Heart left ventricle (tissue), 16 donors: ENCODE results near the gene RBSN. TPM values are rescaled to one million over a fixed set of nuclear protein-coding genes. Genes with fewer than 3 reads are reported as not detected.

Source experiments
- ATAC-seq, 4 donors: fragments of 200-7000 bp; cut with Tn5 transposase; one replicate each; pipeline ENCODE4 v1.9.1; 2020 to 2022; ENCODE audit warnings: moderate library complexity in 4 of 4, mild to moderate bottlenecking in 3 of 4, moderate number of reproducible peaks in 1 of 4
- DNase-seq, 5 donors: peaks; one replicate each; pipeline ENCODE4 v3.0.0-alpha.2; 2020
- H3K27ac ChIP-seq, 12 donors: fragments of 200-600 bp; sonication (generic) in 4 of 12; one replicate each; pipeline versions ENCODE4 v1.5.0 to v1.8.0; 2016 to 2022; ENCODE audit warnings: mild to moderate bottlenecking in 2 of 12
- H3K27me3 ChIP-seq, 9 donors: fragments of 200-600 bp; sonication (generic) in 2 of 9; one replicate each; pipeline versions ENCODE4 v1.5.1 to v1.8.0; 2016 to 2022; ENCODE audit warnings: mild to moderate bottlenecking in 3 of 9
- H3K36me3 ChIP-seq, 9 donors: fragments of 200-600 bp; sonication (generic) in 2 of 9; one replicate each; pipeline versions ENCODE4 v1.5.0 to v1.8.0; 2018 to 2022; ENCODE audit warnings: mild to moderate bottlenecking in 2 of 9
- H3K4me1 ChIP-seq, 12 donors: fragments of 200-600 bp; sonication (generic) in 4 of 12; one replicate each; pipeline versions ENCODE4 v1.5.0 to v1.8.0; 2016 to 2022; ENCODE audit warnings: mild to moderate bottlenecking in 3 of 12
- H3K4me3 ChIP-seq, 12 donors: fragments of 200-600 bp; sonication (generic) in 4 of 12; one replicate each; pipeline versions ENCODE4 v1.5.0 to v1.8.0; 2017 to 2022; ENCODE audit warnings: mild to moderate bottlenecking in 9 of 12, moderate library complexity in 4 of 12
- H3K9me3 ChIP-seq, 12 donors: fragments of 200-600 bp; sonication (generic) in 4 of 12; one replicate each; pipeline versions ENCODE4 v1.5.0 to v1.8.0; 2016 to 2022; ENCODE audit warnings: mild to moderate bottlenecking in 1 of 12
- POLR2A ChIP-seq, 2 donors: fragments of 450-650 bp; IDR thresholded peaks; one replicate each; pipeline ENCODE4 v1.6.1; 2017; ENCODE audit warnings: antibody characterized with exemption in 2 of 2, mild to moderate bottlenecking in 2 of 2, moderate library complexity in 2 of 2
- WGBS, 4 donors: extraction: QIAGEN DNeasy Blood & Tissue Kit in 2 of 4; methylation state at CpG; one replicate each; pipeline versions ENCODE4 v1.1.5 to v1.1.7; 2013 to 2018; 5-methylcytosine and 5-hydroxymethylcytosine counted together
- intact Hi-C, 10 donors: fragments of 100-400 bp; cut with DNase I; formaldehyde crosslinking; loops; one replicate each; pipeline versions ENCODE4 v1.11.1 to v1.14.2; 2022
- polyA plus RNA-seq, 2 donors: library from polyadenylated mRNA; stranded (reverse); fragments of 200-250 nt; gene quantifications; one replicate each; pipeline ENCODE4 v1.2.3, GENCODE V29; 2013
- total RNA-seq, 9 donors: library from RNA; depleted of rRNA in 2 of 9; stranded (reverse); fragments of >200 nt in 2 of 9; fragmentation: NEBNext Ultra II Directional in 3 of 9; extraction: Animal tissue kit (Norgen Biotek cat#: 25700) in 3 of 9; gene quantifications; one replicate each; pipeline versions ENCODE4 v1.1.0 to v1.2.4, GENCODE V29; 2016 to 2023
- TF ChIP-seq, protein P1 (sequence below), 12 donors: fragments of 200-600 bp; sonication (generic) in 4 of 12; IDR thresholded peaks; one replicate each; pipeline versions ENCODE4 v1.5.0 to v1.8.0; 2018 to 2022; ENCODE audit warnings: antibody characterized with exemption in 12 of 12, mild to moderate bottlenecking in 5 of 12
- donor health status: ischemic (EF 13 %, LVEDD 7.1; RV severe dilation, severe dysfunction).
- donor health status: healthy with polysubstance abuse.
- donor health status: DM: no; HTN: yes; CAD: no.
- donor health status: DM: no; HTN: no; CAD: no.
- donor health status: ischemic (EF 25% LVEDD 6.9; RV normal size, moderate dysfunction).
- donor health status: ischemic (EF 25% LVEDD 5.7; RV mildly dilated, moderate dysfunction).
- donor health status: healthy.
- donor health status: DM: yes; HTN: yes; CAD: no.
- donor health status: ischemic (EF 35%, LVEDD 5.7; RV mildly dilated, moderate dysfunction).
- donor health status: nonischemic (EF 11% LVEDD 7.7; RV severe dilation, severe dysfunction).
- donor health status: DM: yes; HTN: yes; CAD: no.
- donor health status: PGD.
- donor health status: ischemic (EF 29% LVEDD 5.4; RV normal size, mild dysfunction).
- donor health status: nonischemic (EF 23%, LVEDD 6.1; RV moderate dilation, normal function).

Gene RBSN
- total and polyA plus RNA-seq, 11 donors: 5.1 to 24.1 (median 20.4) TPM

DNA sequence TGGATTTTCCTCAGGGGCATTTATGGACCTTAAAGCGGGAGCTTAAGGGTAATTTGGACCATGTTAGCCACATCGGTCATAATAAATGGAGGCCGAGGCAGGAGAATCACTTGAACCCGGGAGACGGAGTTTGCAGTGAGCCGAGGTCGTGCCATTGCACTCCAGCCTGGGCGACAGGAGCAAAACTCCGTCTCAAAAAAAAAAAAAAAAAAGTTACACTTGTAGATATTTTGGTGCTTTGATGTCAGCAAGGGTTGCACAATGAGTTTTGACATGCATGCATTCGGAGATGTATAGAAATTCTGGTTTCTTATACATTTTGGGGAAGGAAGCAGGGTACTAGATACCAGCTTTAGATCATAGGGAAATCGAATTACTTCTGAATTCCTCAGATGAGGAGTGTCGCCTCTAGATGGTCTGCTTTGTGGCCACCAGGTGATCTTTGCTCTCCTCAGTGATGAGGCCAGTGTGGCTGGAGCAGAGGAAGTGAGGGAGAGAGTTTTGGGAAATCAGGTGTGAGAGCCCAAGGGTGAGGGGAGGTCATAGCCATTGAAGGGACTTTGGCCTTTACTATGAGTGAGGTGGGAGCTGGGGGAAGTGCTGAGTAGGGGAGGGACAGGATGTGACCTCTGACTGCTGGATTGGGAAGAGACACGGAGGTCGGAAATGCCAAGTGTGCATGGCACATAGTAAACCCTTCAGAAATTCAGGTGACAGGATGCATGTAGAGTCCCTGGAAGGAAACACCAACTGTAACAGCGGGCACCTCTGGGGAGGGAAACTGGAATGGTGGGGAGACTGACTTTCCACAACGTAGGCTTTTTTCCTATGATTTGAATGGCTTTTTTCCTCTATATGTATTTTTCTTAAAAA is 8.4 kb upstream of the RBSN start:
- no peak for DNase-seq
- Histone ChIP-seq H3K4me3 (no peak overlapping the region), H3K36me3 (no peaks in the 10 kb centered on the region), H3K4me1 (peaks cover 0 to 14% (median 6%) of the 10 kb centered on the region in 12 donors), H3K27ac (no peak overlapping the region), H3K27me3 (no peaks in the 10 kb centered on the region), H3K9me3 (no peaks in the 10 kb centered on the region)
- no peak for TF ChIP-seq POLR2A (IDR thresholded peaks at IDR 0.05)
- TF ChIP-seq, protein P1, sequence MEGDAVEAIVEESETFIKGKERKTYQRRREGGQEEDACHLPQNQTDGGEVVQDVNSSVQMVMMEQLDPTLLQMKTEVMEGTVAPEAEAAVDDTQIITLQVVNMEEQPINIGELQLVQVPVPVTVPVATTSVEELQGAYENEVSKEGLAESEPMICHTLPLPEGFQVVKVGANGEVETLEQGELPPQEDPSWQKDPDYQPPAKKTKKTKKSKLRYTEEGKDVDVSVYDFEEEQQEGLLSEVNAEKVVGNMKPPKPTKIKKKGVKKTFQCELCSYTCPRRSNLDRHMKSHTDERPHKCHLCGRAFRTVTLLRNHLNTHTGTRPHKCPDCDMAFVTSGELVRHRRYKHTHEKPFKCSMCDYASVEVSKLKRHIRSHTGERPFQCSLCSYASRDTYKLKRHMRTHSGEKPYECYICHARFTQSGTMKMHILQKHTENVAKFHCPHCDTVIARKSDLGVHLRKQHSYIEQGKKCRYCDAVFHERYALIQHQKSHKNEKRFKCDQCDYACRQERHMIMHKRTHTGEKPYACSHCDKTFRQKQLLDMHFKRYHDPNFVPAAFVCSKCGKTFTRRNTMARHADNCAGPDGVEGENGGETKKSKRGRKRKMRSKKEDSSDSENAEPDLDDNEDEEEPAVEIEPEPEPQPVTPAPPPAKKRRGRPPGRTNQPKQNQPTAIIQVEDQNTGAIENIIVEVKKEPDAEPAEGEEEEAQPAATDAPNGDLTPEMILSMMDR (IDR thresholded peaks at IDR 0.05): no peak
- no peak for ATAC-seq
- intact Hi-C loops: loop anchor here in 5 of 10 donors (5.0 to 10.0 kb wide), 4 partner anchors 95 to 450 kb away; no protein-coding TSS in a partner anchor
- 74 to 81% (median 75%) methylated on average over 16 of the region's 16 CpGs for WGBS, 4 donors

DNA sequence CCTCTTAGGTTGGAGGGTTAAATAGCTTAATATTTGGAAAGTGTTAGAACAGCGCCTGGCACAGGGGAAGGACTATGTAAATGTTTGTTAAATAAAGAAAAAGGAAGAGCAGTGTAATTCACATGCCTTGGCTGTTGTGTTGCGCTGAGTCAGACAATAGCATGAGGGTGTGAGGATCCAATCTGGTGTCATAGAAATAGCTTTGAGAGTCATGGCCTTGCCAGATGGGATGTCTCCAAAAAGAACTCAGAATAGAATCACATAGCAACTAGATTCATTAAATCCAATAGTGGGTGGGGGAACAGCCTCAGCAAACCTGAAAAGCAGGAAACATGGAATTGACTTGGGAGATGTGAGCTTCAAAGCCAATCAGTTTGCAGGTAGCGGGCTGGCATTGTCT is 3.9 kb upstream of the RBSN start:
- H3K9me3 ChIP-seq: no peaks in the 10 kb centered on the region
- WGBS, 4 donors: 42 to 55% (median 51%) methylated on average over 3 of the region's 3 CpGs
- peak overlapping the region in 1 of 12 donors; percentile 9 for H3K4me3 ChIP-seq
- H3K36me3 ChIP-seq: no peaks in the 10 kb centered on the region
- intact Hi-C loops: loop anchor here in 3 of 10 donors (2.0 to 10.0 kb wide), 3 partner anchors 104 to 302 kb away; partner anchors contain the start of gene CAPN7 (in 2 of the 3)
- peaks cover 3 to 32% (median 11%) of the 10 kb centered on the region in 12 donors for H3K4me1 ChIP-seq
- no peak for TF ChIP-seq POLR2A (IDR thresholded peaks at IDR 0.05)
- TF ChIP-seq, protein P1 (IDR thresholded peaks at IDR 0.05): no peak
- no peaks in the 10 kb centered on the region for H3K27me3 ChIP-seq
- peak overlapping the region; percentile 74 to 94 (median 84) for H3K27ac ChIP-seq
- ATAC-seq: peak; percentile 52 to 63 (median 60)
- peak in 4 of 5 donors; percentile 29 to 48 (median 40) for DNase-seq

DNA sequence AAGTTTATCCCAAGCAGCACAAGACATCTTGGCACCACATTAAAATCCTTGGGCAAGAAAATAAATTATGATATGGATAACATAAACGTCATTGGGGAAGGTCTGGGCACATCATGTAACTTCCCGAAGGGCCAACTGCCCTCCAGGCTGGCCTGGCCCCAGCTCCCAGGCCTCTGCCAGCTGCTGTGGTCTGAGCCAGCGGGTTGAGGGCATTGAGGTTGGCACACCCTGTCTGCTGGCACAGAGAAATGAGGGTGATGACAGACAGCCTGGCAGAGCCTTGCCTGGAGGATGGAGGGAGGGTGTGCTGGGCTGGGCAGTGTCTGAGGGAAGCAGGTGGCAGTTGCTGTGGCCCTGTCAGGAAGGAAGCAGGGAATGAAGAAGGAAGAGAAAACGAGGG is 3.3 kb upstream of the RBSN start:
- H3K4me1 ChIP-seq: peaks cover 3 to 37% (median 15%) of the 10 kb centered on the region in 12 donors
- H3K9me3 ChIP-seq: no peaks in the 10 kb centered on the region
- peak; percentile 85 to 93 (median 86) for DNase-seq
- no peaks in the 10 kb centered on the region for H3K27me3 ChIP-seq
- H3K4me3 ChIP-seq: peak overlapping the region in 1 of 12 donors; percentile 9
- H3K27ac ChIP-seq: peak overlapping the region; percentile 74 to 94 (median 84)
- intact Hi-C loops: loop anchor here in 3 of 10 donors (2.0 to 10.0 kb wide), 3 partner anchors 105 to 303 kb away; partner anchors contain the start of gene CAPN7 (in 2 of the 3)
- WGBS, 4 donors: 24 to 34% (median 29%) methylated on average over 4 of the region's 4 CpGs
- no peak for TF ChIP-seq POLR2A (IDR thresholded peaks at IDR 0.05)
- TF ChIP-seq, protein P1 (IDR thresholded peaks at IDR 0.05): no peak
- peak; percentile 88 to 93 (median 90) for ATAC-seq
- no peaks in the 10 kb centered on the region for H3K36me3 ChIP-seq
